ENCODE results near the gene DLGAP1.

DLGAP1 gene

GRCh38 chr18:3931013-3931315 is 524.1 kb downstream of the DLGAP1 start:
- no peak for DNase-seq (ENCODE audit: low read depth)

GRCh38 chr18:3930126-3931012 is 524.7 kb downstream of the DLGAP1 start:
- no peak for DNase-seq (ENCODE audit: low read depth)

GRCh38 chr18:3924455-3924854 is 530.7 kb downstream of the DLGAP1 start:
- DNase-seq (ENCODE audit: low read depth) = no peak

GRCh38 chr18:3923750-3924149 is 531.4 kb downstream of the DLGAP1 start:
- DNase-seq (ENCODE audit: low read depth) = no peak

- no peak for DNase-seq (ENCODE audit: low read depth)
Observed at GRCh38 chr18:3921826-3922225, 533.3 kb downstream of the DLGAP1 start.

GRCh38 chr18:3920832-3921231 is 534.3 kb downstream of the DLGAP1 start:
- no peak for DNase-seq (ENCODE audit: low read depth)

GRCh38 chr18:3919396-3920061 is 535.6 kb downstream of the DLGAP1 start:
- DNase-seq (ENCODE audit: low read depth) = no peak

- DNase-seq (ENCODE audit: low read depth) = no peak
Observed at GRCh38 chr18:3916082-3916481, 539.0 kb downstream of the DLGAP1 start.

GRCh38 chr18:3914833-3915610 is 540.1 kb downstream of the DLGAP1 start:
- no peak for DNase-seq (ENCODE audit: low read depth)

- DNase-seq (ENCODE audit: low read depth) = no peak
Observed at GRCh38 chr18:3914109-3914508, 541.0 kb downstream of the DLGAP1 start.

- no peak for DNase-seq (ENCODE audit: low read depth)
Observed at GRCh38 chr18:3912705-3913104, 542.4 kb downstream of the DLGAP1 start.

GRCh38 chr18:3911413-3911812 is 543.7 kb downstream of the DLGAP1 start:
- no peak for DNase-seq (ENCODE audit: low read depth)

GRCh38 chr18:3910512-3910911 is 544.6 kb downstream of the DLGAP1 start:
- DNase-seq (ENCODE audit: low read depth) = no peak

GRCh38 chr18:3907955-3908354 is 547.2 kb downstream of the DLGAP1 start:
- no peak for DNase-seq (ENCODE audit: low read depth)

- DNase-seq (ENCODE audit: low read depth) = no peak
Observed at GRCh38 chr18:3906116-3906750, 548.9 kb downstream of the DLGAP1 start.

- DNase-seq (ENCODE audit: low read depth) = no peak
Observed at GRCh38 chr18:3903337-3903736, 551.8 kb downstream of the DLGAP1 start.

- DNase-seq (ENCODE audit: low read depth) = no peak
Observed at GRCh38 chr18:3902676-3903075, 552.4 kb downstream of the DLGAP1 start.

GRCh38 chr18:3901811-3902210 is 553.3 kb downstream of the DLGAP1 start:
- no peak for DNase-seq (ENCODE audit: low read depth)

- DNase-seq (ENCODE audit: low read depth) = no peak
Observed at GRCh38 chr18:3901042-3901441, 554.1 kb downstream of the DLGAP1 start.

GRCh38 chr18:3900327-3900726 is 554.8 kb downstream of the DLGAP1 start:
- DNase-seq (ENCODE audit: low read depth) = no peak

GRCh38 chr18:3898861-3899613 is 556.1 kb downstream of the DLGAP1 start:
- DNase-seq (ENCODE audit: low read depth) = no peak

- no peak for DNase-seq (ENCODE audit: low read depth)
Observed at GRCh38 chr18:3892152-3892551, 563.0 kb downstream of the DLGAP1 start.

Measured in activated T-cell treated with anti-CD3 and anti-CD28 coated beads for 24 hours (primary cell).